HPDE6-E6E7 (cell line): Measurements from ENCODE around the gene RETSAT.

ENCODE experiments used
- DNase-seq: peaks from one replicate; pipeline ENCODE4 v3.0.0; 2011; ENCODE audit warnings: missing footprints; ENCODE audit errors: extremely low spot score

The RETSAT gene

GRCh38 chr2:85307527-85307897 lies 46.8 kb downstream of the RETSAT start:
- no peak for DNase-seq

GRCh38 chr2:85303780-85304531 lies 50.4 kb downstream of the RETSAT start:
- no peak for DNase-seq

- no peak for DNase-seq
Measured at GRCh38 chr2:85302121-85302520, 52.2 kb downstream of the RETSAT start.
